ENCODE measurements around the gene TRPC4.

GRCh38 chr13:37884026-37884425 lies 14.5 kb upstream of the TRPC4 start:
- no peak for TF ChIP-seq SMC3 (conservative IDR thresholded peaks at IDR 0.05; ENCODE audit: poor library complexity)
- TF ChIP-seq REST (IDR thresholded peaks at IDR 0.05; ENCODE audit: borderline replicate concordance): no peak
- no peak for TF ChIP-seq EP300 (conservative IDR thresholded peaks at IDR 0.05; ENCODE audit: poor library complexity, severe bottlenecking)
- TF ChIP-seq RAD21 (conservative IDR thresholded peaks at IDR 0.05): no peak
- TF ChIP-seq CTCF (IDR thresholded peaks at IDR 0.05; ENCODE audit: poor library complexity, severe bottlenecking): no peak
- no peak for TF ChIP-seq TAF1 (IDR thresholded peaks at IDR 0.05; ENCODE audit: low read depth)
- no peak for TF ChIP-seq POLR2AphosphoS5 (IDR thresholded peaks at IDR 0.05)
- TF ChIP-seq MXI1 (conservative IDR thresholded peaks at IDR 0.05; ENCODE audit: poor library complexity, severe bottlenecking): no peak
